Duodenal mucosa (tissue), 2 donors: ENCODE data around the gene REXO2.

Source experiments
- H3K27ac ChIP-seq: one replicate; pipeline ENCODE4 v1.7.0; 2013; ENCODE audit warnings: low read depth, low read length
- H3K27me3 ChIP-seq, 2 donors: one replicate each; pipeline ENCODE4 v1.7.0; 2013; ENCODE audit warnings: low read length in 2 of 2, control low read depth in 1 of 2; ENCODE audit not compliant: insufficient read depth in 2 of 2, control insufficient read depth in 1 of 2
- H3K36me3 ChIP-seq, 2 donors: one replicate each; pipeline ENCODE4 v1.7.0; 2013; ENCODE audit warnings: low read length in 2 of 2, control low read depth in 1 of 2; ENCODE audit not compliant: insufficient read depth in 2 of 2, control insufficient read depth in 1 of 2
- H3K4me1 ChIP-seq, 2 donors: one replicate each; pipeline ENCODE4 v1.7.0; 2013; ENCODE audit warnings: low read length in 2 of 2, control low read depth in 1 of 2; ENCODE audit not compliant: insufficient read depth in 2 of 2, control insufficient read depth in 1 of 2
- H3K4me3 ChIP-seq, 2 donors: one replicate each; pipeline ENCODE4 v1.7.0; 2013; ENCODE audit warnings: low read length in 2 of 2, low read depth in 1 of 2
- H3K9ac ChIP-seq, 2 donors: one replicate each; pipeline ENCODE4 v1.7.0; 2013; ENCODE audit warnings: low read length in 2 of 2, low read depth in 1 of 2
- H3K9me3 ChIP-seq, 2 donors: one replicate each; pipeline ENCODE4 v1.7.0; 2013; ENCODE audit warnings: low read length in 2 of 2, control low read depth in 1 of 2; ENCODE audit not compliant: control insufficient read depth in 1 of 2

Gene REXO2

GRCh38 chr11:114400915-114401223, 38.4 kb upstream of the REXO2 start:
- H3K27ac ChIP-seq, result peak overlapping the region; percentile 97
- H3K4me1 ChIP-seq, result peaks cover 11 to 17% of the 10 kb centered on the region in 2 donors
- peaks cover 7 to 11% of the 10 kb centered on the region in 2 donors for H3K36me3 ChIP-seq
- peak overlapping the region; percentile 96 to 99 for H3K4me3 ChIP-seq
- H3K9me3 ChIP-seq, result no peaks in the 10 kb centered on the region
- peak overlapping the region; percentile 97 to 99 for H3K9ac ChIP-seq
- H3K27me3 ChIP-seq, result no peaks in the 10 kb centered on the region

- Histone ChIP-seq H3K27ac (peak overlapping the region; percentile 97), H3K9ac (peak overlapping the region; percentile 97 to 99), H3K36me3 (peaks cover 11% of the 10 kb centered on the region in 2 donors), H3K27me3 (no peaks in the 10 kb centered on the region), H3K4me3 (peak overlapping the region; percentile 96 to 99), H3K9me3 (no peaks in the 10 kb centered on the region), H3K4me1 (peaks cover 11 to 17% of the 10 kb centered on the region in 2 donors)
Measured at GRCh38 chr11:114401311-114401710, 38.0 kb upstream of the REXO2 start.

- no peaks in the 10 kb centered on the region for H3K4me1 ChIP-seq
- no peak overlapping the region for H3K9ac ChIP-seq
- peaks cover 8 to 18% of the 10 kb centered on the region in 2 donors for H3K36me3 ChIP-seq
- no peaks in the 10 kb centered on the region for H3K27me3 ChIP-seq
- H3K27ac ChIP-seq, result no peak overlapping the region
- no peaks in the 10 kb centered on the region for H3K9me3 ChIP-seq
- H3K4me3 ChIP-seq, result no peak overlapping the region
Measured at GRCh38 chr11:114412946-114413345, 26.3 kb upstream of the REXO2 start.

GRCh38 chr11:114413958-114414357, 25.3 kb upstream of the REXO2 start:
- Histone ChIP-seq H3K27ac (no peak overlapping the region), H3K4me3 (no peak overlapping the region), H3K36me3 (peaks cover 3 to 13% of the 10 kb centered on the region in 2 donors), H3K4me1 (no peaks in the 10 kb centered on the region), H3K9ac (no peak overlapping the region), H3K9me3 (no peaks in the 10 kb centered on the region), H3K27me3 (no peaks in the 10 kb centered on the region)

GRCh38 chr11:114416441-114416961, 22.8 kb upstream of the REXO2 start:
- no peak overlapping the region for H3K27ac ChIP-seq
- H3K4me1 ChIP-seq, result no peaks in the 10 kb centered on the region
- peaks cover 0 to 3% of the 10 kb centered on the region in 2 donors for H3K36me3 ChIP-seq

GRCh38 chr11:114426280-114426679, 13.0 kb upstream of the REXO2 start:
- H3K9me3 ChIP-seq, result no peaks in the 10 kb centered on the region
- H3K27me3 ChIP-seq, result no peaks in the 10 kb centered on the region
- no peak overlapping the region for H3K4me3 ChIP-seq
- no peak overlapping the region for H3K27ac ChIP-seq
- H3K9ac ChIP-seq, result no peak overlapping the region
- H3K4me1 ChIP-seq, result no peaks in the 10 kb centered on the region
- H3K36me3 ChIP-seq, result no peaks in the 10 kb centered on the region

More at GRCh38 chr11:114416441-114416961, 22.8 kb upstream of the REXO2 start:
- Histone ChIP-seq H3K9me3 (no peaks in the 10 kb centered on the region), H3K4me3 (no peak overlapping the region), H3K9ac (no peak overlapping the region), H3K27me3 (no peaks in the 10 kb centered on the region)

GRCh38 chr11:114430290-114430689, 9.0 kb upstream of the REXO2 start:
- no peaks in the 10 kb centered on the region for H3K4me1 ChIP-seq
- H3K9me3 ChIP-seq, result no peaks in the 10 kb centered on the region
- H3K4me3 ChIP-seq, result no peak overlapping the region
- no peaks in the 10 kb centered on the region for H3K36me3 ChIP-seq
- no peak overlapping the region for H3K27ac ChIP-seq
- H3K27me3 ChIP-seq, result no peaks in the 10 kb centered on the region
- H3K9ac ChIP-seq, result no peak overlapping the region

- Histone ChIP-seq H3K4me1 (no peaks in the 10 kb centered on the region), H3K4me3 (no peak overlapping the region), H3K36me3 (no peaks in the 10 kb centered on the region), H3K27ac (no peak overlapping the region), H3K9ac (no peak overlapping the region), H3K9me3 (no peaks in the 10 kb centered on the region), H3K27me3 (no peaks in the 10 kb centered on the region)
Measured at GRCh38 chr11:114432893-114433292, 6.4 kb upstream of the REXO2 start.

- H3K4me3 ChIP-seq, result no peak overlapping the region
- H3K9ac ChIP-seq, result no peak overlapping the region
- H3K9me3 ChIP-seq, result no peaks in the 10 kb centered on the region
- no peak overlapping the region for H3K27ac ChIP-seq
- no peaks in the 10 kb centered on the region for H3K36me3 ChIP-seq
- H3K27me3 ChIP-seq, result no peaks in the 10 kb centered on the region
- no peaks in the 10 kb centered on the region for H3K4me1 ChIP-seq
Measured at GRCh38 chr11:114433376-114433775, 5.9 kb upstream of the REXO2 start.

- Histone ChIP-seq H3K9ac (no peak overlapping the region), H3K27me3 (no peaks in the 10 kb centered on the region)
Measured at GRCh38 chr11:114438303-114438702, 964 bp upstream of the REXO2 start.

More at GRCh38 chr11:114438303-114438702, 964 bp upstream of the REXO2 start:
- Histone ChIP-seq H3K4me1 (peaks cover 16 to 22% of the 10 kb centered on the region in 2 donors), H3K36me3 (no peaks in the 10 kb centered on the region), H3K4me3 (no peak overlapping the region), H3K27ac (no peak overlapping the region), H3K9me3 (no peaks in the 10 kb centered on the region)
